KMS-11 (cell line): ENCODE data around the gene MGME1.

ENCODE experiments used
- H2AFZ ChIP-seq: fragments of 200-600 bp; sonication (generic); 2 replicates; pipeline ENCODE4 v1.6.1; 2016; ENCODE audit warnings: antibody characterized with exemption, mixed run types, low read depth
- H3K27ac ChIP-seq: fragments of 200-600 bp; sonication (generic); 2 replicates; pipeline ENCODE4 v1.6.1; 2016; ENCODE audit warnings: mild to moderate bottlenecking, mixed run types
- H3K27me3 ChIP-seq: fragments of 200-600 bp; sonication (generic); 2 replicates; pipeline ENCODE4 v1.6.1; 2017; ENCODE audit warnings: mild to moderate bottlenecking, low read depth, mixed run types, moderate library complexity; ENCODE audit not compliant: insufficient read depth
- H3K36me3 ChIP-seq: fragments of 200-600 bp; sonication (generic); 2 replicates; pipeline ENCODE4 v1.6.1; 2017; ENCODE audit warnings: mild to moderate bottlenecking, mixed run types; ENCODE audit not compliant: insufficient read depth
- H3K4me1 ChIP-seq: fragments of 200-600 bp; sonication (generic); 2 replicates; pipeline ENCODE4 v1.6.1; 2016; ENCODE audit warnings: mild to moderate bottlenecking, low read depth, mixed run types; ENCODE audit not compliant: poor library complexity, severe bottlenecking
- H3K4me2 ChIP-seq: fragments of 200-600 bp; sonication (generic); 2 replicates; pipeline ENCODE4 v1.7.0; 2016; ENCODE audit warnings: mild to moderate bottlenecking, mixed run types
- H3K4me3 ChIP-seq: fragments of 200-600 bp; sonication (generic); IDR thresholded peaks from 2 replicates; pipeline ENCODE4 v1.6.1; 2017; ENCODE audit warnings: low read depth, low read length, mixed read lengths; ENCODE audit not compliant: insufficient read depth
- H3K79me2 ChIP-seq: fragments of 200-600 bp; sonication (generic); 2 replicates; pipeline ENCODE4 v1.6.1; 2016; ENCODE audit warnings: low read depth, mixed run types; ENCODE audit not compliant: insufficient read depth
- H3K9ac ChIP-seq: fragments of 200-600 bp; sonication (generic); 2 replicates; pipeline ENCODE4 v1.6.1; 2016; ENCODE audit warnings: mild to moderate bottlenecking, mixed run types
- H4K20me1 ChIP-seq: fragments of 200-600 bp; sonication (generic); 2 replicates; pipeline ENCODE4 v1.6.1; 2016; ENCODE audit warnings: mild to moderate bottlenecking, mixed run types; ENCODE audit not compliant: insufficient read depth
- CTCF ChIP-seq: fragments of 200-600 bp; sonication (generic); conservative IDR thresholded peaks from 2 replicates; pipeline ENCODE4 v1.6.1; 2017; ENCODE audit warnings: low read depth, mild to moderate bottlenecking, antibody characterized with exemption, low read length, moderate library complexity, mixed read lengths

MGME1 gene

DNA sequence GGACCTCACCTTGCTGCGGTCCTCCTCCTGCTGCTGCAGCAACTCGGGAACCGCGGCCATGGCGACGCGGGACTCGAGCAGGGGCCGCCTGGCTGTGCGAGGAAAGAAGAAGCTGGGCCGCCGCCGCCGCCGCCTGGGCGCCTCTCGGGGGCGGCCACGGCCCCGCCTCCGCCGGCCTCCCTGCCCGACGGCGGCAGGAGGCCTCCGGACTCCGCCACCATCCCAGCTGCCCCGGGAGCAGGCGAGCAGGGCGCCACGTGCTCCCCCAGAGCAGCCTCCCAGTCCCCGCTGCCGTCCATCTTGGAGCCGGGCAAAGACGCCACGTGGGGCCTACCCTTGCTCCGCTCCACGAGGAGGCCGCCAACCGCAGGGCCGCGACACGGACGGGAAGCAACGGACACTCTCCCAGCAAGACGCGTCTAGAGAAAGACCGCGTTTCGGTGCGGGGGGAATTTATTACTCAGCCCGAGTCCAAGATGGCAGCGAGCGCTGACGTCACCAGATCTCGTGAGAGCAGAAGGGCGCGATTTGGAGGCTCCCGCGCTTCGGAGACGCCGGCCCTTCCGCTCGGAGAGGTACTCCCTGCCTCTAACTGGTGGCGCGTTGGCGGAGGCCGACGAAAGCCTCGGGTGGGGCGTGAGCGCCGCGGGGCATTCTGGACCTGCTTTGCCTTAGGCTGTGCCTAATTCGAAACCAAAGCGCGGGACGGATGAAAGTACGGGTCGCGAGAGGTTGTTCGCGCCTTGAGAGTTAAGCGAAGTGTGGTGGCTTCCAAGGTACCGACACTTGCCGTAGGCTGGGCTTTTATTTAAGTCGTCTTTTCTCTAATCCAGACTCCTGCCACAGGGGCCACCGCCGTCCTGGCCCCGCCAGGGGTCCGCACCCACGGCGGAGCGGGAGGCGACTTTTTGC is at the start of gene MGME1, which contains the start of gene SNX5:
TSS of gene MGME1 (plus strand) at position 653 of the 912 bp plus-strand sequence. CDS start 842 bp downstream, outside the sequence.
TSS of gene SNX5 (minus strand) at position 429 of the 912 bp plus-strand sequence. CDS start at position 60, 369 bp downstream.
- TF ChIP-seq CTCF, result no peak
- peak within 1 kb of the TSS; percentile 97 for H3K27ac ChIP-seq
- no peaks in the 10 kb centered on the region for H3K27me3 ChIP-seq
- H3K36me3 ChIP-seq, result no peaks in the 10 kb centered on the region
- H3K4me3 ChIP-seq, result no peak within 1 kb of the TSS
- peak within 1 kb of the TSS; percentile 81 for H3K4me2 ChIP-seq
- H4K20me1 ChIP-seq, result peaks cover 39% of the 10 kb centered on the region
- H3K79me2 ChIP-seq, result peaks cover 95% of the 10 kb centered on the region
- H2AFZ ChIP-seq, result peak within 1 kb of the TSS; percentile 61
- H3K4me1 ChIP-seq, result peaks cover 50% of the 10 kb centered on the region
- peak within 1 kb of the TSS; percentile 99 for H3K9ac ChIP-seq

GRCh38 chr20:17919149-17919548 is 49.7 kb upstream of the MGME1 start:
- no peak overlapping the region for H3K27ac ChIP-seq
- no peak overlapping the region for H3K4me2 ChIP-seq
- H3K27me3 ChIP-seq, result no peaks in the 10 kb centered on the region
- H3K79me2 ChIP-seq, result no peaks in the 10 kb centered on the region
- peaks cover 31% of the 10 kb centered on the region for H3K4me1 ChIP-seq
- H4K20me1 ChIP-seq, result no peaks in the 10 kb centered on the region
- no peak overlapping the region for H2AFZ ChIP-seq
- H3K9ac ChIP-seq, result no peak overlapping the region
- no peak for TF ChIP-seq CTCF
- no peaks in the 10 kb centered on the region for H3K36me3 ChIP-seq
- no peak overlapping the region for H3K4me3 ChIP-seq

DNA sequence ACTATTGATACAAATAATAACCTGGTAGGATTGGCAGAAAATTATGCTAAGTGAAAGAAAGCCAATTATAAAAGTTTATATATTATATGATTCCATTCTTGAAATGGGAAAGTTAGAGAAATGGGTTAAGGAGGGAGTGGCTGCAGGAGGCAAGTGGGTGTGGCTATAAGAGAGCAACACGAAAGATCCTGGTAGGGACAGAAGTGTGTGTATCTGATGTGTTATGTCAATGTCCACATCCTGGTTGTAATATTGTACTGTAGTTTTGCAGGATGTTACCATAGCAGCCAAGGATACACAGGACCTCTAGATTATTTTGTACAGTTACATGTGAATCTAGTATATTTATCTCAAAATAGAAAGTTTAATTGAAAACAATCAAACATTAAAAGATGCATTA is 47.0 kb upstream of the MGME1 start:
- Histone ChIP-seq H3K79me2 (no peaks in the 10 kb centered on the region), H3K9ac (no peak overlapping the region), H2AFZ (no peak overlapping the region), H3K27ac (no peak overlapping the region), H3K27me3 (no peaks in the 10 kb centered on the region), H3K4me3 (no peak overlapping the region), H3K36me3 (no peaks in the 10 kb centered on the region), H3K4me2 (no peak overlapping the region), H4K20me1 (no peaks in the 10 kb centered on the region), H3K4me1 (peaks cover 14% of the 10 kb centered on the region)
- TF ChIP-seq CTCF, result no peak

DNA sequence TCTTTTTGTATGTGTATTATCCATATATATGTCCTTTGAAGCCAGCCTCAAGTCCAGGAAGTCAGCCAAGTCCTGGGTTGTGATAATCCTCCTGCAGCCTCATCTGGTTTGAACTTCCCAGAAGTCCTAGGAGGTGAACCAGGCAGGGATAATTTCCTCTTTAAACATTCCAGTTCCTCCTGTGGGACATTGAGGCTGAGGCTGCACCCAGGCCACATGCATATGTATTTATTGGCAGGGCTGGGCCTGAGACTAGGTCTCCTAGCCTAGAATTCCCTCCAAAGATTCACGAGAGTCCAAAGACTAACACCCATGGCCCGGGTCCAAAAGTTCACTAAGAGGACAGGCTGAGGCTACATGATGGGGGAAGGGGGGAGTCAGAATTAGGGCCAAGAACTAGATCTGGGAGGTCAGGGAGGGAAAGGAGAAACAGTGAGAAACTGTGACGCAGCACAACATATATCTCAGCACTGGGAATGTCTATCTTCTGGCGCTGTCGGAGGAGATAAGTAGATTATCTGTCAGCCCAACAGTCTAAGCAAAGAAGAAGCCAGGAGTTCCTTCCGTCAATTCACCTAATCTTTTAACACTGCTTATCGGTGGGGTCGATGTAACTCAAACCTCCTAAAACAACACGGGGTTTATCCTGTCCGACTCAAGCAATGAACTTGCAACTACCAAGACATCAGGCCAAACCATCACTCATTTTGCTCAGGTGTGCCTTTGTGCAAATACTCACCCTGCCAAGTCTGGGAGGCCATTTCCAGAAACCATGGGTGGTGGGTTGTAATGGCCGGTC is 43.5 kb upstream of the MGME1 start:
- no peak for TF ChIP-seq CTCF
- Histone ChIP-seq H4K20me1 (no peaks in the 10 kb centered on the region), H3K27me3 (no peaks in the 10 kb centered on the region), H2AFZ (no peak overlapping the region), H3K4me3 (no peak overlapping the region), H3K4me1 (no peaks in the 10 kb centered on the region), H3K79me2 (no peaks in the 10 kb centered on the region), H3K9ac (no peak overlapping the region), H3K27ac (no peak overlapping the region), H3K4me2 (no peak overlapping the region), H3K36me3 (no peaks in the 10 kb centered on the region)
